Caco-2 (cell line): Measurements from ENCODE around the gene FIBP. TPM values are rescaled to one million over a fixed set of nuclear protein-coding genes. Genes with fewer than 3 reads are reported as not detected.

Source experiments
- BruUV-seq: library from RNA; stranded (reverse); fragments of 400-500 nt; replicated peaks from 2 replicates; lab custom pipeline; 2021; lab: Mats Ljungman, UMichigan
- CTCF ChIA-PET: fragments of 300-600 bp; sonication (Branson Sonifier 250); formaldehyde crosslinking; loops from one replicate; lab custom pipeline; 2022; ENCODE audit warnings: antibody characterized with exemption; lab: Charles Lee
- POLR2A ChIA-PET: fragments of 300-600 bp; sonication (Branson Sonifier 250); formaldehyde crosslinking; loops from one replicate; lab custom pipeline; 2022; ENCODE audit warnings: antibody characterized with exemption; lab: Charles Lee
- DNase-seq, 2 experiments: peaks; one replicate each; pipeline versions ENCODE4 v3.0.0 to v3.0.0-alpha.2; 2020 to 2022
- H3K27me3 ChIP-seq: replicated peaks from 2 replicates; pipeline ENCODE4 v1.6.0; 2011; ENCODE audit warnings: low read length; ENCODE audit not compliant: control insufficient read depth, insufficient read depth
- H3K36me3 ChIP-seq: 2 replicates; pipeline ENCODE4 v1.5.1; 2011; ENCODE audit warnings: low read length; ENCODE audit not compliant: control insufficient read depth, insufficient read depth
- H3K4me1 ChIP-seq: fragments of 250-450 bp; sonication (Bioruptor Pico); 2 replicates; pipeline ENCODE4 v1.5.1; 2020; ENCODE audit warnings: mild to moderate bottlenecking
- H3K4me3 ChIP-seq: 2 replicates; pipeline ENCODE4 v1.5.1; 2011; ENCODE audit warnings: low read depth, mild to moderate bottlenecking, control low read depth, low read length
- H3K9me3 ChIP-seq: fragments of 250-450 bp; sonication (Bioruptor Pico); 2 replicates; pipeline ENCODE4 v1.5.1; 2020; ENCODE audit warnings: mild to moderate bottlenecking, moderate library complexity
- H3K27ac Mint-ChIP-seq: one replicate; pipeline ENCODE4 v1.8.0; 2022; ENCODE audit warnings: mixed read lengths; ENCODE audit not compliant: unreplicated experiment
- H3K27me3 Mint-ChIP-seq: one replicate; pipeline ENCODE4 v1.8.0; 2022; ENCODE audit warnings: mixed read lengths; ENCODE audit not compliant: insufficient read depth, unreplicated experiment
- H3K36me3 Mint-ChIP-seq: one replicate; pipeline ENCODE4 v1.8.0; 2022; ENCODE audit warnings: mild to moderate bottlenecking, mixed read lengths; ENCODE audit not compliant: insufficient read depth, unreplicated experiment
- H3K4me1 Mint-ChIP-seq: one replicate; pipeline ENCODE4 v1.8.0; 2022; ENCODE audit warnings: low read depth, mixed read lengths; ENCODE audit not compliant: unreplicated experiment
- H3K4me3 Mint-ChIP-seq: one replicate; pipeline ENCODE4 v1.8.0; 2022; ENCODE audit warnings: mild to moderate bottlenecking, moderate library complexity, mixed read lengths; ENCODE audit not compliant: unreplicated experiment
- H3K9me3 Mint-ChIP-seq: one replicate; pipeline ENCODE4 v1.8.0; 2022; ENCODE audit warnings: mixed read lengths; ENCODE audit not compliant: unreplicated experiment
- intact Hi-C: fragments of 100-400 bp; cut with micrococcal nuclease; formaldehyde crosslinking; loops from one replicate; pipeline ENCODE4 v1.10.0; 2022; ENCODE audit not compliant: unreplicated experiment
- total RNA-seq: library from RNA; stranded (reverse); gene quantifications from 2 replicates; pipeline ENCODE4 v1.2.3, GENCODE V29; 2022
- TF ChIP-seq, protein P1 (sequence below), 2 experiments: fragments of 200-600 bp in 1 of 2; IDR thresholded peaks; 1 replicate in 1 of 2; 2 replicates in 1 of 2; pipeline versions ENCODE4 v1.5.1 to v1.8.0; 2011 to 2022; ENCODE audit warnings: antibody characterized with exemption in 1 of 2, control low read depth in 1 of 2, inconsistent platforms in 1 of 2, low read depth in 1 of 2, low read length in 1 of 2, mild to moderate bottlenecking in 1 of 2, moderate library complexity in 1 of 2; ENCODE audit not compliant: insufficient read depth in 1 of 2, severe bottlenecking in 1 of 2, unreplicated experiment in 1 of 2

The FIBP gene
- total RNA-seq, 1 experiment from 2014 or later: 61.5 TPM

DNA sequence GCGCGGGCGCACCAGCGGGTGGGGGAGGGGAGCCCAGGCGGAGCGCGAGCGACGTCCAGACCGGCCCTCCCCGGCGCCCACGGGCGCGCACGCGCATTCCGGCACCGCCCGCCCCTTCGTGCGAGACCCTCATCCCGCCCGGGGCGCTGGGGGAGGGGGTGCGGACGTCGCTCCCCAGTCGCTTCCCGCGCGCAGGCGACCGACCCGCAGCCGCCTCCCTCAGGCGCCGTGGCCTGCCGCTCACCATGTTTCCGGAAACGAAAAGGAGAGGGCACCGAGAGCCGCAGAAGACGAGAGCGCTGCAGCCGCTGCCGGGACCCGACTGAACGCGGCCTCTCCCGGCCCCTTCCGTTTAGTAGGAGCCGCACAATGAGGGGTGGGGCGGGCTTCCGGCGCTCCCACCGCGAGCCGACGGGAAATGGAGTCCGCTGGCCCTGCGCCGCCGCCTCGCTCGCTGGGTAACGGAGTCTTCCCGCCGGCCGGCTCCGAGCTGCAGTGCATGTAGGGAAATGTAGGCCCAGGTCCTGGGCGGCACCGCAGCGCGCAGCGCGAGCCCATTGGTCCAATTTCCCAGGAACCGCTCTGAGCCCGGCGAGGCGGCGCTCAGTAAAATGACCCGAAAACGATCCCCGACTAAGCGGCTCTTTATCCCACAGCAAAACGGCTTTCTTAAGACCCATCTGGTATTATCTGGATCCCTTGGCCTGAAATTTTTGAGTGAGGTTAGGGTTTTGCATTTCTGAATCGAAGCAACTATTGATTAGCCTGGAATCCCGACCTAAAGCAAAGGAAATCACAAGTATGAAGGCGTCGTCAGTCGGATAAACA is 30.2 kb downstream of the FIBP start, which contains the start of gene CFL1:
CFL1 (minus strand) TSS at position 328 of the 828 bp plus-strand sequence; CDS start at position 247, 81 bp downstream.
- Mint-ChIP-seq H3K9me3 (no peaks in the 10 kb centered on the region), H3K27ac (peak within 1 kb of the TSS; percentile 95), H3K4me3 (peak within 1 kb of the TSS; percentile 97), H3K27me3 (no peaks in the 10 kb centered on the region), H3K36me3 (peaks cover 86% of the 10 kb centered on the region), H3K4me1 (peaks cover 40% of the 10 kb centered on the region)
- peak; percentile 98 to 99 for DNase-seq
- intact Hi-C loops: loop anchor here (1.0 to 5.0 kb wide), 3 partner anchors 39 to 206 kb away; partner anchors contain the start of gene KAT5
- Histone ChIP-seq H3K9me3 (no peaks in the 10 kb centered on the region), H3K27me3 (no peaks in the 10 kb centered on the region), H3K4me1 (peaks cover 15% of the 10 kb centered on the region), H3K4me3 (peak within 1 kb of the TSS; percentile 95), H3K36me3 (peaks cover 9% of the 10 kb centered on the region; the same call in 1 of the 2 replicates)
- BruUV-seq: no TSS peak
- TF ChIP-seq, protein P1, sequence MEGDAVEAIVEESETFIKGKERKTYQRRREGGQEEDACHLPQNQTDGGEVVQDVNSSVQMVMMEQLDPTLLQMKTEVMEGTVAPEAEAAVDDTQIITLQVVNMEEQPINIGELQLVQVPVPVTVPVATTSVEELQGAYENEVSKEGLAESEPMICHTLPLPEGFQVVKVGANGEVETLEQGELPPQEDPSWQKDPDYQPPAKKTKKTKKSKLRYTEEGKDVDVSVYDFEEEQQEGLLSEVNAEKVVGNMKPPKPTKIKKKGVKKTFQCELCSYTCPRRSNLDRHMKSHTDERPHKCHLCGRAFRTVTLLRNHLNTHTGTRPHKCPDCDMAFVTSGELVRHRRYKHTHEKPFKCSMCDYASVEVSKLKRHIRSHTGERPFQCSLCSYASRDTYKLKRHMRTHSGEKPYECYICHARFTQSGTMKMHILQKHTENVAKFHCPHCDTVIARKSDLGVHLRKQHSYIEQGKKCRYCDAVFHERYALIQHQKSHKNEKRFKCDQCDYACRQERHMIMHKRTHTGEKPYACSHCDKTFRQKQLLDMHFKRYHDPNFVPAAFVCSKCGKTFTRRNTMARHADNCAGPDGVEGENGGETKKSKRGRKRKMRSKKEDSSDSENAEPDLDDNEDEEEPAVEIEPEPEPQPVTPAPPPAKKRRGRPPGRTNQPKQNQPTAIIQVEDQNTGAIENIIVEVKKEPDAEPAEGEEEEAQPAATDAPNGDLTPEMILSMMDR (IDR thresholded peaks at IDR 0.05; ENCODE audit: insufficient read depth in 1 of 2, low read depth in 1 of 2, low read length in 1 of 2, severe bottlenecking in 1 of 2, unreplicated experiment in 1 of 2): no peak
- ChIA-PET CTCF (interaction anchor here (0.8 to 7.7 kb wide), 5 partner anchors 30 to 146 kb away, joined by 3 to 241 read pairs (median 7); partner anchors contain the start of genes AP5B1, CCDC85B, FIBP and KAT5), POLR2A (interaction anchor here (0.6 to 3.0 kb wide), 15 partner anchors 8 to 271 kb away, joined by 3 to 43 read pairs (median 4); partner anchors contain the start of genes CCDC85B, FIBP, KAT5 and RNASEH2C)

DNA sequence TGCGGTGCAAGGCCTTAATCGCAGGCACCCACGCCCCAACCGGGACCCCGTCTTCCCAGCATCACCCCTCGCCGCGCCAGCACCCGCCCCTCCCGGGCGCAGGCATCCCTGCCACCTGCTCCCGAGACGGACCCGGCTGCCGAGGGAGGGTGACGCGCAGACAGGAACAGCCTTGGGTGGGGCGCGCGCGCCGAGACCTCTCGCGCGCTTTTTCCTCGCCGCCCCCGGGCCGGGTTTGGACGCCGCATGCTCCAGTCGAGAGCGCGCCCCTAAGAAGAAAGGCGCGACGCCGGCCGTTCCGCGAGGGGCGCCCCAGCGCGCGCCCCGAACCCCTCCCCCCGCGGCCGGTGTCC is 30.8 kb downstream of the FIBP start:
- CTCF ChIA-PET: interaction anchor here (1.0 to 7.7 kb wide), 2 partner anchors 30 kb away, joined by 5 to 241 read pairs; partner anchors contain the start of genes CCDC85B and FIBP
- POLR2A ChIA-PET: interaction anchor here (0.6 to 1.0 kb wide), 2 partner anchors 8 to 31 kb away, joined by 5 to 6 read pairs; partner anchors contain the start of gene FIBP
- Mint-ChIP-seq H3K27ac (peak overlapping the region; percentile 95), H3K36me3 (peaks cover 83% of the 10 kb centered on the region), H3K9me3 (no peaks in the 10 kb centered on the region), H3K4me3 (peak overlapping the region; percentile 97), H3K27me3 (no peaks in the 10 kb centered on the region), H3K4me1 (peaks cover 40% of the 10 kb centered on the region)
- H3K27me3 ChIP-seq: no peaks in the 10 kb centered on the region
- DNase-seq: peak; percentile 56 to 72
- intact Hi-C loops: loop anchor here (5.0 kb wide), 1 partner anchor 205 kb away; no protein-coding TSS in a partner anchor
- peaks cover 15% of the 10 kb centered on the region for H3K4me1 ChIP-seq
- TF ChIP-seq, protein P1 (IDR thresholded peaks at IDR 0.05; ENCODE audit: insufficient read depth in 1 of 2, low read depth in 1 of 2, low read length in 1 of 2, severe bottlenecking in 1 of 2, unreplicated experiment in 1 of 2): no peak
- H3K9me3 ChIP-seq: no peaks in the 10 kb centered on the region
- peaks cover 9% of the 10 kb centered on the region; the same call in 1 of the 2 replicates for H3K36me3 ChIP-seq
- H3K4me3 ChIP-seq: peak overlapping the region; percentile 95
- no TSS peak for BruUV-seq
